Activated T-cell treated with anti-CD3 and anti-CD28 coated beads for 24 hours (primary cell): Measurements from ENCODE around the gene CDH5.
"Not testable (repeated sequence)": the region's sequence is repeated elsewhere in the genome, so short reads cannot be mapped to it uniquely, and the experiment has no call there.

ENCODE experiments used
- DNase-seq: peaks from one replicate; pipeline ENCODE4 v3.0.0-alpha.2; 2020; ENCODE audit warnings: low read depth

CDH5 gene

GRCh38 chr16:66439051-66439730 is 72.7 kb downstream of the CDH5 start:
- no peak for DNase-seq

DNA sequence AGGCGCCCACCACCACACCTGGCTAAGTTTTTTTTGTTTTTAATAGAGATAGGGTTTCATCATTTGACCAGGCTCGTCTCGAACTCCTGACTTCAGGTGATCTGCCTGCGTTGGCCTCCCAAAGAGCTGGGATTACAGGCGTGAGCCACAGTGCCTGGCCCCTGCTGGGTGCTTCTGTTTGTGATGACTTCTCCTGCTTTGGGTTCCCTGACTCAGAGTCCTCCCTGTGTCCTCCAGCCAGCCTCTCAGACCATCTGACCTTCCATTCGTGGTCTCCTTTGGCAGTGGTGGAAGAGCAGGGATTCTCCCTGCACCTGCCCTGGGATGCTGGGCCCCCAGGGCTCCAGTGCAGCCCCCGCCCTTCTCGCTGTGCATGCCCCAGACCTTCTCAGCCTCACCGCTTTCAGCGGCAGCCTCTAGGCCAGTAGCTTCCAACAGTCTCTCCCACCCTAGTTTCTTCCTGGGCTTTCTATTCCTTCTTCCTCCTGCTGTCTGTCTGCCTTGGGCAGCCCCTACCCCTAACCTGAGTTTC is 73.8 kb downstream of the CDH5 start:
- DNase-seq: no peak

- DNase-seq: no peak
These were observed 74.5 kb downstream of the CDH5 start for GRCh38 chr16:66440970-66441369.

DNA sequence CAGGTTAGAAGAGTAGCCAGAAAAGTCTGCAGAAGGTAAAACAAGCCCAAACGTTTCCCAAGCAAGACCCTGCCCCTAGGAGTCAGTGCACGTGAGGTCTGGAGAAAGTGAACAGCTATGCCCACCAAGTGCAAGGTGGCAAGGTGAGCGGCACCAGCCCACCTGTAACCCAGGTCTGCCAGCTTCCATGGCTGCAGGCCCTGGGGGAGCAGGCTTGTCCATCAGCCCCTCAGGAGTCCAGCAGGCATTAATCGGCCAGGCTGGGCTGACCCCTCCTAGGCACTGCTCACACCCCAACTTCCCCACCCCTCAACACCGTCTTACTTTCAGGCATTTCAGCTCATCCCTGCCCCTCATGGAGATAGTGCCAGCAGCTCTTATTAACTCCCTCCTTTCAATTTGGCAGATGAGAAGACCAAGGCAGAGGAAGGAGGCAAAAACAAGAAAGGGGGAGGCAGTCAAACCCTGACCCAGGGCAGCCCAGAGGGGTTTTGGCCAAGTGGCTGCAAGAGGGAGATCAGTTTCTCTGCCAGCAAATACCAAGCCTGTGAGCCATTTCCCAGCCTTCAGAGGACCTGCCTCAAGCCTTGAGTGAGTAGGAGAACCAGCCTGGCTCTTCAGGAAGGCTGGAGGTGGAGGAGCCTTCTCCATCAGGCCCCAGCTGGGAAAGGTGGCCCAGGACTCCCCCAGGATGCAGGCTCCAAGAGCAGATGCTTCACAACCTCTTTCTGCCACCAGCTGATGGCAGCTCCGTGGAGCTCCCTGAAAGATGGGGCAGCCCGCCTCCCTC is 75.3 kb downstream of the CDH5 start:
- no peak for DNase-seq

DNA sequence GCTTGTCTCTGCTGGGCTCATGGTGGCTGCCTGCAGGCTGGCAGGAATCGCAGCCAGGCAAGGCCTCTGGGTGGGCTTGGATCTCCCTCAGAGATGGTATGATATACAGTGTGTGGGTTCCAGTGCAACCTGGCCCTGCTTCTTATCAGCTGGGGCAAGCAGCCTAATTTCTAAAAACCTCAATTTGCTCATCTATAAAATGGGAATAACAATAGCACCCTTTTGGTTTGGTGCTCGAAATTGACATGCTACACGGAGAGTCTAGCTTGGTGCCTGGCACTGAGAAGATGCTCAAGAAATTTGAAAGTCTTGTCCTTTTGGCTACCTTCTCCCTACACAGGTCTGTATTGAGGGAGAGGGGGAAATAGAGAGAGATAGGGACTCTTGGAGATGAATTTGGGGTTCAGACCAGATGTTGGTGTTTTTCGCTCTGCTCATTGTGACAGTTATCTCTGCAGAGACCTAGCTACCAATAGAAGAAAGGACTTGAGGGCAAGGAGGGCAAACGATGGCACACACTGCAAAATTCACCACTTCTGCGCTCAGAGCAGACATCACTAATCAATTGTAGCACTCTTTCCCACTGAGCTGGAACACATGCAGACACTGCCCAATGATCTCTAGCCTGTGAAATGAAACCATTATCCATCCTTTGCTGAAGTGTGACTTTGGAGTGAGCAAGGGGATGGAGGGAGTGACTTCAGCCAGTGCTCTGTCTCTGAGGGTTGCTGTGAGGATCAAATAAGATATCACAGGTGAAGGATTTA is 76.2 kb downstream of the CDH5 start:
- no peak for DNase-seq

- no peak for DNase-seq
These were observed 76.8 kb downstream of the CDH5 start for GRCh38 chr16:66443269-66443652.

GRCh38 chr16:66444049-66444481 is 77.6 kb downstream of the CDH5 start:
- DNase-seq: no peak

- no peak for DNase-seq
These were observed 80.2 kb downstream of the CDH5 start for GRCh38 chr16:66446737-66447136.

GRCh38 chr16:66447491-66447890 is 81.0 kb downstream of the CDH5 start:
- no peak for DNase-seq

DNA sequence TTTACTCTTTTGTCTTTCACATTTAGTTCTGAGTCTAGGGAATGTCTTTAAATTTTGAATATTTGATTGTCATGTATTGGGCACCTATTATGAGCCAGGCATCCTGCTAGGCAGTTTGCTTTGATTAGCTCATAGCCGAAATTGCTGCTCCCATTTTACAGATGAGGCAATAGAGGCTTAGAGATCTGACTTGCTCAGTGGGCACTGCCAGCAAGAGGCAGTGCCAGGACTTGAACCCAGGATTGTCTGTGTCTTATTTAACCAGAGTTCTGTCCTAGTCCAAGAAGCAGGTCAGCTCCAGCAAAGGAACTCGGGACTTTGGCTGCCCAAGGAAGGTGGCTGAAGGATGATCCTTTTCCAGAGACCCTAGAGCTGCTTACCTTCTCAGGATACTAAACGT is 85.1 kb downstream of the CDH5 start:
- no peak for DNase-seq

DNA sequence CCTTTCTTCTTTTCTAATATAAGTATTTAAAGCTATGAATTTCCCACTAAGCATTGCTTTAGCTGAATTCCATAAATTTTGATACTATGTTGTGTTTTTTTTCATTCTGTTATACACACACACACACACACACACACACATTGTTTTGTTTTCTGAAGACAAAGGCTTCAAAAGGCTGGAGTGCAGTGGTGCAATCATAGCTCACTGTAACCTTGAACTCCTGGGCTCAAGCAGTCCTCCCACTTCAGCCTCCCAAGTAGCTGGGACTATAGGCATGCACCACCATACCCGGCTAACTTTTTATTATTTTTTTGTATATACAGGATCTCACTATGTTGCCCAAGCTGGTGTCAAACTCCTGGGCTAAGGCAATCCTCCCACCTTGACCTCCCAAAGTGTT is 86.7 kb downstream of the CDH5 start:
- not testable (repeated sequence) for DNase-seq
